GM21619 (cell line): ENCODE data around the gene EVI5.
"Not testable (repeated sequence)": the region's sequence is repeated elsewhere in the genome, so short reads cannot be mapped to it uniquely, and the experiment has no call there.

ENCODE experiments used
- ATAC-seq: cut with Tn5 transposase; IDR thresholded peaks from one replicate; pipeline ENCODE4 v1.9.1; 2021; ENCODE audit not compliant: unreplicated experiment

EVI5 gene

DNA sequence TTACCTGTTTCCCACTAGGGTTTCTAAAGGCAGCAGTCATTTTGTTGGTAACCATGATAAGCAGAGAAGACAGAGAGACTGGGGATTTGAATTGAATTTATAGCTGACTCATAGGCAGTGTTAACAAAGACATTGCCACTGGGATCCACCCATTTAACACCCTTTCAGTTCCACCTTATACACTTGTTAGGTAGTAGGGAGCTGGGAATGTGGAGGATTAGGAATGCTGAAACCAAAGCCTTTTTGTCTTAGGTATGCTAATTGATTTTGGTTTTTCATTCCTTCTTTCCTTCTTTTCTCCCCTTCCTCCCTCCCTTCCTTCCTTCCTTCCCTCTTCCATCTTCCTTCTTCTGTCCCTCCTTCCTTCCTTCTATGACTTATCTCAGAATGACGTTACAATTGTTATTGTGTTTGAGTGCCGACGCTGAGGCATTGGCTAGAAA, 7.5 kb upstream of the EVI5 start:
- no peak for ATAC-seq

DNA sequence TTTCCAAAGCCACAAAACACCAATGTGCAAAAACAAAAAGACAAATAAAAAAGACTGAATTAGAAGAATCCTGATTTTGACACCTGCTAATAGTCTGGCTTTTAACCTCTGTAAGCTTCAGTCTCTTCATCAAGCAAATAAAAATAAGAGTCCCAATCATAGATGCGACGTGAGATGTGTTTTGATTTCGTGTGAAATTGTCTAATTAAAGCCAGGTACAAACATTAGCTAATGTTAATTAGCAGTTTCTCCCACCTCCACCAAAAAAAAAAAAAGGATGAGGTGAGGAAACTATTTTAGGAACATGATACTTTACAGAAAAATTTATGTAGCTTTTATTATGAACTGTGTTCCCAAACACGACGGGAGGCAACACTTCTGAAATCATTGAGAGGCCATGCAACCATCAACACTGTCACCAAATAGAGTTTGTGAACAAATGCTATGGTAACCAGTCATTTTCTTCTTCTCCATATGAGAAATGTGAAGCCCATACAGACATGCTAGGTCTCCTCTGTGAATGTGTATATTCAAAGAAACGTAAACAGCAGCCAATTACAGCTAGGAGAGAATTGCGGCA, 6.7 kb upstream of the EVI5 start:
- no peak for ATAC-seq

DNA sequence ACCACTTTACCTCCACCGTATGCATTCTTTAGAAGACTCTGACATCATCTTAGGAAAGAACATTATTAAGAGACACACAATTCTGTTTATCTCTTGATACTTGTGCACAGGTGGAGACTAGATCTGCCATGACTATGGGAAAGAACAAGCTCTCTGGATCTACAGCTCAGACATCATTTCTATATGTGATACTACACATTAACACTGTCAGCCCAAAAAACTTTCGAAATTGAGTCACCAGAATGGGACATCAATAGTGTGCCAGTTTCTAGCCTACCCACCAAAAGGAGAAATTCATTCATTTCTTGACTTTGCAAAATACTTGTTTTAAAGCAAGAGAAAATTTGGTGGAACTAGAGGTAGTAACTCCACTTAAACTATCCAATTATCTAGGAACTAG, 6.0 kb upstream of the EVI5 start:
- ATAC-seq = no peak

DNA sequence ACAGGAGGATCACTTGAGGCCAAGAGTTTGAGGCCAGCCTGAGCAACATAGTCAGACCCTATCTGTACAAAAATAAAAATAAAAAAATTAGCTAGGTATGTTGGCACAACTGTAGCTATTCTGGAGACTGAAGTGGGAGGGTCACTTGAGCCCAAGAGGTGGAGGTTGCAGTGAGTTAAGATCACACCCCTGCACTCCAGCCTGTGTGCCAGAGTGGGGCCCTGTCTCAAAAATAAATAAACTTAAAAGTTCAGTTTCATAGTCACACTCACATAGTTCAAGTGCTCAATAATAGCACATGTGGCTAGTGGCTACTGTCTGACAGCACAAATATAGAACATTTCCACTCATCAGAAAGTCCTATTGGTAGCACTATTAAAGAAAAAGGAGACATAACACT, 5.2 kb upstream of the EVI5 start:
- ATAC-seq = no peak

DNA sequence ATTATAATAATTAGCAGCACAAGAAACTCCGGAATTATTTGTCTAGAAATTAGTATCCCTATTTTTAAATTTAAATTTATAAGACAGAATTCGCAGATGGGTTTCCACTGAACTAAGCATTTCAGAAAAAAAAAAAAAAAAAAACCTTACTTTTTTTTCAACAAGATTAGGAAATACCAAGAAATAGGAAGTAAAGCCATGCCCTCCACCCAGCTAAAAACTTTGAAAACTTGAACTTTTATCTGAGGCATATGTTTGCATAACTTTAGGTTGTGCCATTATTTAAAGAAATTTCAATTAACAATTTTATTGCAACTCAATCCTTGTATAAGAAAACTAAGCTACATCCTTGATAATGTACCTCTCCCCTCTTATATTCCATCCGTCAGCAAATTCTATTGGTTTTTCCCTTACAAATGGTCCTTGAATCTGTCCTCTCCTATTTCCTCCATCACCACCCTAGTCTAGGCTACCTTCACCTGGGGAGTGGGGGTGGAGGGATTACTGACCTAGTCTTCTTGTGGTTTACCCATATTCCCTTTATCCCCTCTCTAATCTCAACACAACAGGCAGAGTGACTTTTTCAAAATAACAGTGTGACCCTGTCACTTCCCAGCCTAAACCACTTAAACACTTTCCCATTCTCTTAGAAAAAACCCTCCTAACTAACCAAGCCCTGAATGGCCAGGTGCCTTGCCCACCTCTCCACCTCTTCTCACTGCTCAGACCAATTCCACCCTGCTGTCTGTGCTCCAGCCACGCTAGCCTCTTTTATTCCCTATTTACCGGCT, 1.4 kb upstream of the EVI5 start:
- no peak for ATAC-seq

DNA sequence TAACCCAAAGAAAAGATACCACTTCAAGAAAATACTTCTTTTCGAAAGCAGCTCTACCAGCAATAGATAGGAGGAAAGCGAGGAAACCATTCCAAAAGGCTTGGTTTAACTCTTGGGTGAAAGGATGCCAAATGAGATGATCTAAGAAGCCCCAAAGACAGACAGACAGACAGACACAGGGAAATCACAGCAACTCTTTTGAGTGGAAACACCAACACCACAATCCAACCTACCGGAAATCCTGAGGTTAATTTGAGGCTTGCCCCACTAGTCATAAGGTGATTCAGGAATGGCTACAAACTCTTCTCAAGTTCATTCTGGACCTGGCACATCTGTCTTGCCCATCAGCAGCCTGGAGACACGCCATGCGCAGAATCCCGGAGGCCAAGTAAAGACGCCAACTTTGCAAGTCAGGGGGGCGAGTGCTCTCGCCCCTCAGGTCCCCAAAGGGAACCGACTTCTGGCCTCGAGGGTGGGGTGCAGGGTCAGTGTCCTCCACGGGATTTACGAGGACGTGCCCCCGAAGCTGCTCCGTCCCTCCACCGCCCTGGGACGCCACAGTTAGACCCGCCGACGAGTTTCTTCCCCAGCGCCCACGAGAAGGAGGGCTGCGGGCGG, 778 bp downstream of the EVI5 start:
- ATAC-seq = peak; percentile 12

DNA sequence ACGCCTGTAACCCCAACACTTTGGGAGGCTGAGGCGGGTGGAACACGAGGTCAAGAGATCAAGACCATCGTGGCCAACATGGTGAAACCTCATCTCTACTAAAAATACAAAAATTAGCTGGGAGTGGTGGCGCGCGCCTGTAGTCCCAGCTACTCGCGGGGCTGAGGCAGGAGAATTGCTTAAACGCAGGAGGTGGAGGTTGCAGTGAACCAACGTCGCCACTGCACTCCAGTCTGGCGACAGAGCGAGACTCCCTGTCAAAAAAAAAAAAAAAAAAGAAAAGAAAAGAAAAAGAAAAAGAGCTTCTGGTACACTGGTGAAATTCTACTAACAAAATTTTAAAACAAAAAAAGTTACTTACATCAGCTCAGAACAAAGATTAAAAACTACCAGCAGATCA, 1.4 kb downstream of the EVI5 start:
- not testable (repeated sequence) for ATAC-seq

DNA sequence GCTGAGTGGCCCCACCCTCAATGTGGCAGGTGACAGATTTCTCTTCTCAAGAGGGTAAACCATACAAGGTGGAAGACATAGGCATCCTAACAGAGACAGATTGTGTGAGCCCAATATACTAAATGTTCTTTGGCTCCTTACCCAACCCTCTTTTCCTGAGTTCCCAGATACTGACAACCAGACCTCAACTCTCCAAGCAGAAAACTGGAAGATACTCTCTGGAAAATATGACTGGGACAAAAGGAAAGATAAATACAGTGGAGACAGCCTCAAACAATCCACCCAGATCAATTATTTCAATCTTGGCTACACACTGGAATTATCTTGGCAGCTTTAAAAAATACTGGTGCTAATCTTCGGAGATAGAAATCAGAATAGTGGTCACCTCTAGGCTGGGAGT, 6.5 kb downstream of the EVI5 start:
- no peak for ATAC-seq

DNA sequence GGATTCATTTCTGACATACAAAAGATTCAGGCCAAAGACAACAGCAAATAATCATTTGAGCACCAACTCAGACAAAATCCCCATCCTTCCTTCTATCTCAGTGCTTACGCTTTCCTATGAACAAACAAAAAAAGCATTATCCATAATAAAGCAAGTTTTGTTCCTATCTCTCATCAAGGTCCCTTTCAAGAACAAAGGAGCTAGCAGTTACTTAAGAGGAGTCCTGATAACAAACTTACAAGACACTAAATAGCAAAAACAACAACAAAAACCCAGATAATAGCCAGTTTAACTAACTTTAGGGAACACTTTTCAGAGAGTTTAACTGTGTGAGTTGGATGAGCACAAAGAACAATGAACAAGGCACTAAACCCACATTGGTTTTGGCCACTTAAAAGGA, 10.5 kb downstream of the EVI5 start:
- no peak for ATAC-seq

DNA sequence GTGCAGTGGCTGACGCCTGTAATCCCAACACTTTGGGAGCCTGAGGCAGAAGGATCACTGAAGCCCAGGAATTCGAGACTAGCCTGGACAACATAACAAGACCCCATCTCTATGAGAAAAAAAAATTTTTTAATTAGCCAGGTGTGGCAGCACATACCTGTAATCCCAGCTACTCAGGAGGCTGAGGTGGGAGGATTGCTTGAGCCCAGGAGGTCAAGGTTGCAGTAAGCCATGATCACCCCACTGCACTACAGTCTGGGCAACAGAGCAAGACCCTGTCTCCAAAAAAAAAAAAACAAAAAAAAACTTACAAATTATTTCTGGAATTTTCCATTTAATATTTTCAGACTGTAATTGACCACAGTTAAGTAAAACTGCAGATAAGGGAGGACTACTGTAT, 11.2 kb downstream of the EVI5 start:
- not testable (repeated sequence) for ATAC-seq

DNA sequence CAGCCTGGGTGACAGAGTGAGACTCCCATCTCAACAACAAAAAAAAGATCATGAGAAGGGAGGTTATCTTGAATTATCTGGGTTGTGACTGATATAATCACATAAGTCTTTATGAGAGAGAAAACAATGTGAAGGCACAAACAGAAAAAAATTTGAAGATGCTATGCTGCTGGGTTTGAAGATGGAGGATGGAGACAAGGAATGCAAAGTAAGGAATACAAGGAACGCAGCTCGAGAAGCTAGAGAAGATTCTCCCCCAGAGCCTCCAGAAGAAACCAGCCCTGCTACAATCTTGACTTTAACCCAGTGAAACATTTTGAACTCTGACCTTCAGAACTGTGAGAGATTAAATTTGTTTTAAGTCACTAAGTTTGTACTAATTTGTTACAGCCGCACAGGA, 15.1 kb downstream of the EVI5 start:
- no peak for ATAC-seq

DNA sequence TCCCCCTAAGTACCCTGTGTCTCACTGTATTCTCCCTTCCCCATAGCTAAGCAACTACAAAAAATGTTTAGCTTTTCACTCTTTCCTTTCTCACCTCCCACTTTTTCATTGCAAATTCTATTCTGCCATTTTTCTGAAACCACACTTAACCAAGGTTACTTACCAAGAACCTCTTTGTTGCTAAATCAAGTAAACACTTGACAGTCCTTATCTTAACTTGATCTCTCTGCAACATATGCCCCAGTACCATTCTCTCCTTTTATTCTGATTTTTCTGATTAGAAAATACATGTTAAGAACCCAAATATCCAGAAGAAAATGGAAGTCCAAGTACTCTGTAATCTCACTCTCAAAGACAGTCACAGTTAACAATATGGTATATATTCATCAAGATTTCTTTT, 16.0 kb downstream of the EVI5 start:
- no peak for ATAC-seq

DNA sequence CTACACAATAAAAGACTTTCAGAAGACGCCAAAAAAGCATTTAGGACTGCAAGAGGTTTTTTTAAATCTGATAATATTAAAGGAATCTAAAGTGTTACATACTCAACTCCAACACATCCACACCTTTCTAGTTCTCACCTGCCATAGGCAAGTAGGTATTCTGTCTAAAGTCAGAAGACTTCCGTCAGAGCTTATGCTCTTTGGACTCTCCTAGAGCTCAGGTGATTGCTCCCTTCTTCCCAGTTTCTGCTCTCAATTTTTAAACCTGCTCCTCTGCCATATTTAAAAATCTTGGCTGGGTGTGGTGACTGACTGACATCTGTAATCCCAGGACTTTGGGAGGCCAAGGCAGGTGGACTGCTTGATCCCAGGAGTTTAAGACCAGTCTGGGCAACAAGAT, 16.6 kb downstream of the EVI5 start:
- no peak for ATAC-seq

DNA sequence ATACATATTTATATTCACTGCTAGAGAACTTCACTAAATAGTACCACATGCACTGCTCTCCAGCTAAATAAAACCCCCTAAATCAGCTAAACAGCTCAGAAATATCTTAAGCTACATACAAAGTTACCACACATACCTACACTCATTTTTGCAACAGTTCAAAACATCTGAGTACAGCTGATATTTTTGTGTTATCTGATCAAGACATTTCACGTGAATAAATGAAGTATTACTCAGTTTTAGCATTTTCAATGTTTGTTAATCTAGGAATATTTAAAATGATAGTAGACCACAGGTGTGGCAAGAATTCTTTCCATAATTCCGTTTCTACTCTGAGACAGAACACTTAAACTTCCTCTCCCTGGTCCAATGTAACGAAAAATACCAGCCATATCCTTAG, 20.8 kb downstream of the EVI5 start:
- no peak for ATAC-seq

DNA sequence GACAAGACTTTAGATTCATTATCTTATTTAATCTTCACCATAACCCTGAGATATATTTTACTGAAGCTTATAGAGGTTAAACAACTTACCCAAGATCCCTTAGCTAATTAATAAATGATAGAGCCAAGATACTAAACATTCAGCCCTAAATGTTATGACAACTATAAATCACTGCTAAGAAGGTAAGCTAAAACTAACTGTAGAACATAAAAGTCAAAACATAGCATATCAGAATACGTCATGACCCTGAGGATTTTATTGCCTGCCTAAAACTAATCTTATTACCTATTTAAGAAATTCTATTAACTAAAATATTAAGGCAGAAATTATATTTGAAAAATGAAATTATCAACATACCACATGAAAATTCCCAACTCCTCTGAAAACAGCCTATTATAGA, 22.6 kb downstream of the EVI5 start:
- ATAC-seq = no peak

DNA sequence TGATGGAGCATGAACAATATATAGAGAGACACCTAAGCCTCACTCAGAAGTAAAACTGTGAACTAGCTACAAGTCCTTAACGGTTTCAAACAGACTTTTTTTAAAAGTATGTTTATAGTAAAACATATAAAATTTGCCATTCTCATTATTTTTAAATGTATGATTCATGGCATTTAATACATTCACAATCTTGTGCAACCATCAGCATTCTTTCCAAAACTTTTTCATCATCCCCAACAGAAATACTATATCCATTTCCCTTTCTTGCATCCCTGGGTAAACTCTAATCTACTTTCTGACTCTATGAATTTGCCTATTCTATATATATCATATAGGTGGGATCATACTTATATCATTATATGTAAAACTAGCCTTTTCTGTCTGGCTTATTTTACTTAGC, 25.5 kb downstream of the EVI5 start:
- ATAC-seq = no peak

DNA sequence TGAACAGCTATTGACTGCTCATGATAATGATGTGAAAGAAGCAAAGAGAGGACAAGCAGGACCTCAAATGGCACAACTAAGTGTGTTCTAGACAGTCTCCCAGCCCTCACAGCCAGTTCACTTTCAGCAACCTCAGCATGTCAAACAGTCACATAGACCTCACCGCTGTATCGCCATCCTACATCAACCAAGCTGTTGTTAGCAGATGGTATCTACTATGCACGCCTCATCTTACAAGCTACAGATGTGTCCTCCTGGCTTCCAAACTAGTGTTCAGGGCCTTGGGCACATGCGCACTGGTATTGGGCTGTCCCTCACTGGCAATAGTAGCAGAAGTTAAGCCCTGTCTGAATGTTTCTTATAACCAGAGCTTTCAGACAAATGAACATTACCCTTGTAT, 28.4 kb downstream of the EVI5 start:
- ATAC-seq = no peak

DNA sequence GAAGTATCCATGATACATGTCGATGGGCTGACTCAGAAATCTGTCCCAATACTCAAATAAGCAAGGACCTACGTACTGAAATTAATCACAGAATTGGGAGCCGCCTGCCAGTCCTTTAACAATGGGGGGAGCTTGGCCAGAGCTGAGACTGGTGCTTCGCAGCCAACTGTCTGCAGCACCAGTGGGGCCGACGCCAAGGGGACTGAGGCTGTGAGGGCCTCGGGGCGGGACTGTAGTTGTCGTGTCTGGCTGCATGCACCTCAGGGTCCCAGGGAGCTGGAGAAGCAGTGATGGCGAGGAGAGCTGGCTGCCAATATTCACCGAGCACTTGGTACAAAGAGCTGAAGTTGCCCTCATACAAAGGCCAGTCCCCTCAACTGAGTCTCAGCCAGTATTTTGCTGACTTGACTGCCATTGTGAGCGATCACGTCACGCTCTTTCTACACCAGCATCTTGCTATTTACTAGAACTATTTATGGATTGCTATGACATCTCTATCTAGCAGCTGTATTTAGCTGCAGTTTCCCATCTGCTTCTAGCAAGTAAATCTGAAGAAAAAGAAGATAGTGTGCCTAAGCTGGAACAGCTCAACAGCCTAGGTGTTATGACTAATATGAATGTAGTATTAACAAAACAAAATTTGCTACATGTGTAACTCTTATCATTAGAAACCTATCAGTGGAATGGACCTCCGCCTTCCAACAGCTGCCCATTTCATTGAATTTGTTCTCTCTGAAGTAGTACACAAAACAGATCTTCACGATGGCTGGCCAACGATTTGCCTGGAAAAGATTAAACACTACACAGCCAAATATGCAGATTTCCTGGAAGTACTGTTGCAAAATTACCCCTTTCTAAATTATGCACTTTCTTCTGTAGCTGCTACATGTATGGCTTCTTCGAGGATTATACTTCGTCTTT, 29.1 kb downstream of the EVI5 start:
- ATAC-seq = no peak

DNA sequence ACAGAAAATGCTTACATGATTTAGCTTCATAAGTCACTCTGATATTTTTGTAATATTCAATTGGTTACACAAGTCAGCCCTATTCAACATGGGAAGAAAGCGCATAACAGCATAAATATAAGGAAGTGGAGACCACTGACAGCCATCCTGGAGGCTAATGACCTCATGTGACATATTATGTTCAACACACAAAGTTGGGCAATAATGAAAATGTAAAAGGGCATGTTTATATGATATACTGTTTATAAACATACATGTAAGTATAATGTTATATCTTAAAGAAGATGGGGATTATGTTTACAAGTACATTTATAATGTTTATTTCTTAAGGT, 30.2 kb downstream of the EVI5 start:
- no peak for ATAC-seq

DNA sequence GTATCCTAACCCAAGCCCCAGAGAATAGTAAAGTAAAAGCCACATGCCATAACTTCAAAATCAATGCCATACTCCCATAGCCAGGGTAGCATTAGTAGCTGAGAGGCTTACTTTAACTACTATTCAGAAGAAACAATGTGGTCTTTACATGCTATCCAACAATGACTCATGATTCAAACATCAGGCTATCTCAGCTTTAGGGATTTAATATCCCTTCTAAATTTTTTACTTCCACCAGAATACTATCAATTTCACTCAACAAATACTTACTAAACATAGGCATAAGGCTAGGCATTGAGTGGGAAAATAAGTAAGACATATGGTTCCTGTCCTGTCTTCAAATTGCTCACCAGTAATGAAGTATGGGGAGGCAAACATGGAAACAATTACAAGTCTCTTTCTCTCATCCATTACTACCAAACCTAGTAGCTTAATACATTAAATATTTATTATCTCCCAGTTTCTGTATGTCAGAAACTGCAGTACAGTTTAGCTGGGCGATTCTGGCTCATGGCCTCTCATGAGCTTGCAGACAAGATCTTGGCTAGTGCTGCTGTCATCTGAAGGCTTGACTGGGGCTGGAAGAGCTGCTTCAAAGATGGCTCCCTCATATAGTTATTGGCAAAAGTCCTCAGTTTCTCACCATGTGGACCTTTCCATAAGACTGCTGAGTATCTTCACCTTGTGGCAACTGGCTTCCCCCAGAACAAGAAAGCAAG, 30.7 kb downstream of the EVI5 start:
- ATAC-seq = no peak

DNA sequence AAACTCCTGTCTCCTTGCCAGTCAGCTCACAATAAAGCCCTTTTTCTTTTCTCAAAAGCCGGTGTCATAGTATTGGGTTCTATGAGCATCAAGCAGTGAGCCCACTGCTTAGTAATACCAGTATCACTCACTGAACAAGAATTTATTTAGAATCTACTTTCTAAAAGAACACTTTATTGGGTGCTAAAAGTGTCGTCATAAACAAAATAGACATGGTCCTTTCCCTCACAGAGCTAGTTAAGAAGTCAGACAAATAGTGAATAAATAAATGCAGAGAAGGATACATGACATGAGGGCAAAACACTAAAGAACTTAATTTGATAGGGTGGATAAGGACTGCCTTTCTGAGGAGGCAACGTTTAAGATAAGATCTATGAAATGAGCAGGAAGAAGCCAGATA, 32.2 kb downstream of the EVI5 start:
- no peak for ATAC-seq
